Measurements from ENCODE around the gene OCA2.

Gene OCA2

GRCh38 chr15:28118531-28118930 is 19.4 kb upstream of the OCA2 start:
- DNase-seq = no peak

- DNase-seq = no peak
Observed at GRCh38 chr15:28118083-28118482, 19.0 kb upstream of the OCA2 start.

- no peak for DNase-seq
Observed at GRCh38 chr15:28117432-28117990, 18.4 kb upstream of the OCA2 start.

- no peak for DNase-seq
Observed at GRCh38 chr15:28116521-28117431, 17.7 kb upstream of the OCA2 start.

- no peak for DNase-seq
Observed at GRCh38 chr15:28115871-28116270, 16.8 kb upstream of the OCA2 start.

GRCh38 chr15:28114721-28115622 is 15.9 kb upstream of the OCA2 start:
- DNase-seq = no peak

- DNase-seq = no peak
Observed at GRCh38 chr15:28114114-28114455, 15.0 kb upstream of the OCA2 start.

GRCh38 chr15:28113394-28114113 is 14.4 kb upstream of the OCA2 start:
- DNase-seq = no peak

GRCh38 chr15:28112962-28113361 is 13.8 kb upstream of the OCA2 start:
- DNase-seq = no peak

GRCh38 chr15:28112101-28112760 is 13.1 kb upstream of the OCA2 start:
- DNase-seq = no peak

GRCh38 chr15:28111543-28111942 is 12.4 kb upstream of the OCA2 start:
- DNase-seq = no peak

GRCh38 chr15:28110481-28110881 is 11.4 kb upstream of the OCA2 start:
- DNase-seq = no peak

- no peak for DNase-seq
Observed at GRCh38 chr15:28109626-28110455, 10.7 kb upstream of the OCA2 start.

- DNase-seq = no peak
Observed at GRCh38 chr15:28107904-28108275, 8.8 kb upstream of the OCA2 start.

GRCh38 chr15:28107111-28107903 is 8.2 kb upstream of the OCA2 start:
- DNase-seq = peak; percentile 28

- DNase-seq = no peak
Observed at GRCh38 chr15:28106294-28107110, 7.4 kb upstream of the OCA2 start.

- no peak for DNase-seq
Observed at GRCh38 chr15:28105793-28106192, 6.7 kb upstream of the OCA2 start.

- no peak for DNase-seq
Observed at GRCh38 chr15:28105224-28105791, 6.2 kb upstream of the OCA2 start.

- DNase-seq = no peak
Observed at GRCh38 chr15:28104326-28104725, 5.2 kb upstream of the OCA2 start.

Measured in fibroblast of skin of right biceps (primary cell).